Activated T-helper 2 cell treated with anti-CD3 and anti-CD28 coated beads, Interferon-gamma antibody, Interleukin-2, Interleukin-4, amounts not matched to agents 10 μg/mL and 5 μg/mL and 100 μg/mL, durations not matched to agents 14 hours and 24 hours and 36 hours (primary cell): Measurements from ENCODE around the gene RNLS. TPM values are rescaled to one million over a fixed set of nuclear protein-coding genes. Genes with fewer than 3 reads are reported as not detected.
"Not testable (repeated sequence)": the region's sequence is repeated elsewhere in the genome, so short reads cannot be mapped to it uniquely, and the experiment has no call there.

Experiments
- DNase-seq: peaks from one replicate; pipeline ENCODE4 v3.0.0; 2021; ENCODE audit warnings: low spot score
- H3K27ac Mint-ChIP-seq: one replicate; pipeline ENCODE4 v1.8.0; 2021; ENCODE audit warnings: mixed read lengths
- H3K27me3 Mint-ChIP-seq: one replicate; pipeline ENCODE4 v1.8.0; 2021; ENCODE audit warnings: low read depth, mixed read lengths
- H3K36me3 Mint-ChIP-seq: one replicate; pipeline ENCODE4 v1.8.0; 2021; ENCODE audit warnings: low read depth, mixed read lengths
- H3K4me1 Mint-ChIP-seq: one replicate; pipeline ENCODE4 v1.8.0; 2021; ENCODE audit warnings: low read depth, mixed read lengths
- H3K4me3 Mint-ChIP-seq: one replicate; pipeline ENCODE4 v1.8.0; 2021; ENCODE audit warnings: low read depth, mild to moderate bottlenecking, moderate library complexity, mixed read lengths
- H3K9me3 Mint-ChIP-seq: one replicate; pipeline ENCODE4 v1.8.0; 2021; ENCODE audit warnings: mixed read lengths
- intact Hi-C: fragments of 100-400 bp; cut with micrococcal nuclease; formaldehyde crosslinking; loops from one replicate; pipeline ENCODE4 v1.15.1; 2023
- total RNA-seq: library from RNA; stranded (reverse); gene quantifications from 2 replicates; pipeline ENCODE4 v1.2.3, GENCODE V29; 2022

The RNLS gene
- total RNA-seq, 1 donor from 2014 or later: 1.6 TPM

GRCh38 chr10:88291289-88292184 lies 291.6 kb downstream of the RNLS start:
- no peak overlapping the region for H3K27ac Mint-ChIP-seq
- H3K36me3 Mint-ChIP-seq: no peaks in the 10 kb centered on the region
- intact Hi-C loops: loop anchor here (2.0 kb wide), 1 partner anchor 21 kb away; no protein-coding TSS in a partner anchor
- peaks cover 32% of the 10 kb centered on the region for H3K4me1 Mint-ChIP-seq
- no peak overlapping the region for H3K4me3 Mint-ChIP-seq
- no peaks in the 10 kb centered on the region for H3K9me3 Mint-ChIP-seq
- peaks cover 5% of the 10 kb centered on the region for H3K27me3 Mint-ChIP-seq
- no peak for DNase-seq

DNA sequence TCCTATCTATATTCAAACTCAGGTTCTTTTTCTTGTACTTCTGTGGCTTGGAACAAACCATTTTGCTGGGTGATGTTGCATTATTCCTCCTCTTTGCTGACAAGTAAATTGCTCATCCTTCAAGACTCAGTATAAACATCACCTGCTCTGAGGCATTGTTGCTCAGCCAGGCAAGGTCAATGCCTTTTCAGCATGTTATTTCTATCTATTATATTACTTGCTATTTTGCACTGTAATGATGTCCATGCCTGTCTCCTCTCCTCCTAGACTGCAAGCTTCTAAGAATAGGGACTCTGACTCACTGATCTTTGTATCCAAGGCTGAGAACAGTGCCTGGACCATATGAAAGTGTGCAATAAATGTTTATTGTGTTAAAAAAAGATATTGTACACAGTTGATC lies 293.8 kb downstream of the RNLS start:
- Mint-ChIP-seq H3K4me1 (peaks cover 31% of the 10 kb centered on the region), H3K36me3 (no peaks in the 10 kb centered on the region), H3K27ac (no peak overlapping the region), H3K9me3 (no peaks in the 10 kb centered on the region), H3K27me3 (peaks cover 5% of the 10 kb centered on the region), H3K4me3 (no peak overlapping the region)
- intact Hi-C loops: no loop called here
- no peak for DNase-seq

- Mint-ChIP-seq H3K9me3 (no peaks in the 10 kb centered on the region), H3K4me3 (no peak overlapping the region), H3K27ac (no peak overlapping the region), H3K4me1 (peaks cover 24% of the 10 kb centered on the region), H3K27me3 (peaks cover 1% of the 10 kb centered on the region), H3K36me3 (no peaks in the 10 kb centered on the region)
- intact Hi-C loops: no loop called here
- DNase-seq: no peak
Observed at GRCh38 chr10:88288320-88289059, 294.6 kb downstream of the RNLS start.

DNA sequence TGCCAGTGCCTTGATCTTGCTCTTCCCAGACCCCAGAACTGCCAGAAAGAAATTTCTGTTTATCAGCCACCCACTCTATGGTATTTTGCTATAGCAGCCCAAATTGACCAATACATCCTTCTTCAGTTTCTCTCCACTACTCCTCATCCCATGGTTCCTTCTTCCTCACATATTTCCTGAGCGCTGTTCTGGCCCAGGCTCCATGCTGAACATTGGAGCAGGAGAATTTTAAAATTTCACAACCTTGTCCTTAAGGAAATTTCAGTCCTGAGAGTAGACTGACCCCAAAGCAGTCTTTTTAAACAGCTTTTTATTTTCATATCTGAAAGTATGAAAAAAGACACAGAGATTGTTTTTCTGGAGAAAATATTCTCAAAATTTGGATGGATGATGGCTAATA lies 297.1 kb downstream of the RNLS start:
- peaks cover 1% of the 10 kb centered on the region for H3K27me3 Mint-ChIP-seq
- H3K36me3 Mint-ChIP-seq: no peaks in the 10 kb centered on the region
- peaks cover 29% of the 10 kb centered on the region for H3K4me1 Mint-ChIP-seq
- DNase-seq: no peak
- H3K4me3 Mint-ChIP-seq: no peak overlapping the region
- intact Hi-C loops: no loop called here
- no peak overlapping the region for H3K27ac Mint-ChIP-seq
- H3K9me3 Mint-ChIP-seq: no peaks in the 10 kb centered on the region

GRCh38 chr10:88281592-88282347 lies 301.3 kb downstream of the RNLS start:
- Mint-ChIP-seq H3K4me1 (peaks cover 35% of the 10 kb centered on the region), H3K27ac (no peak overlapping the region), H3K36me3 (peaks cover 2% of the 10 kb centered on the region), H3K27me3 (peaks cover 3% of the 10 kb centered on the region), H3K9me3 (peaks cover 5% of the 10 kb centered on the region), H3K4me3 (no peak overlapping the region)
- DNase-seq: no peak
- intact Hi-C loops: no loop called here

- intact Hi-C loops: no loop called here
- Mint-ChIP-seq H3K9me3 (peaks cover 6% of the 10 kb centered on the region), H3K36me3 (peaks cover 2% of the 10 kb centered on the region), H3K4me1 (peaks cover 35% of the 10 kb centered on the region), H3K4me3 (no peak overlapping the region), H3K27me3 (peaks cover 4% of the 10 kb centered on the region), H3K27ac (no peak overlapping the region)
- no peak for DNase-seq
Observed at GRCh38 chr10:88280518-88280917, 302.6 kb downstream of the RNLS start.

- H3K27ac Mint-ChIP-seq: no peak overlapping the region
- DNase-seq: no peak
- H3K4me1 Mint-ChIP-seq: peaks cover 38% of the 10 kb centered on the region
- peaks cover 2% of the 10 kb centered on the region for H3K36me3 Mint-ChIP-seq
- H3K4me3 Mint-ChIP-seq: no peak overlapping the region
- intact Hi-C loops: loop anchor here (10.0 kb wide), 1 partner anchor 344 kb away; no protein-coding TSS in a partner anchor
- H3K9me3 Mint-ChIP-seq: peaks cover 6% of the 10 kb centered on the region
- H3K27me3 Mint-ChIP-seq: peaks cover 4% of the 10 kb centered on the region
Observed at GRCh38 chr10:88278912-88279311, 304.2 kb downstream of the RNLS start.

DNA sequence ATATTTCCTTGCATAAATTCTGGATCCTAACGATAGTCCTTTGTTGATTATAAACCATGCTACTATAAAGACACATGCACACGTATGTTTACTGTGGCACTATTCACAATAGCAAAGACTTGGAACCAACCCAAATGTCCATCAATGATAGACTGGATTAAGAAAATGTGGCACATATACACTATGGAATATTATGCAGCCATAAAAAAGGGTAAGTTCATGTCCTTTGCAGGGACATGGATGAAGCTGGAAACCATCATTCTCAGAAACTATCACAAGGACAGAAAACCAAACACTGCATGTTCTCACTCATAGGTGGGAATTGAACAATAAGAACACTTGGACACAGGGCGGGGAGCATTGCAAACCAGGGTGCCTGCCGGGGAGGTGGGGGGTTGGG lies 306.2 kb downstream of the RNLS start:
- H3K4me1 Mint-ChIP-seq: peaks cover 45% of the 10 kb centered on the region
- not testable (repeated sequence) for H3K4me3 Mint-ChIP-seq, H3K27me3 Mint-ChIP-seq, H3K27ac Mint-ChIP-seq, H3K9me3 Mint-ChIP-seq, DNase-seq, H3K36me3 Mint-ChIP-seq
- intact Hi-C loops: loop anchor here (10.0 kb wide), 1 partner anchor 342 kb away; no protein-coding TSS in a partner anchor

DNA sequence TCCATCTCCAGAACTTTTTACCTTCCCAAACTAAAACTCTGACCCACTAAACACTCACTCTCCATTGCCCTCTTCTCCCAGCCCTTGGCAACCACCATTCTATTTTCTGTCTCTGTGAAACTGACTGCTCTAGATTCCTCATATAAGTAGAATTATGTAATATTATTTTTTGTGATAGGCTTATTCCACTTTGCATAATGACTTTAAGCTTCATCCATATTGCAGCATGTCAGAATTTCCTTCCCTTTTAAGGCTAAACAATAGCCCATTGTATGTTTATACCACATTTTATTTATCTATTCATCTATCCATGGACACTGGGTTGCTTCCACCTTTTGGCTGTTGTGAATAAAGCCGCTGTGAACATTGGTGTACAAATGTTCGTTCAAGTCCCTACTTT lies 308.8 kb downstream of the RNLS start:
- H3K9me3 Mint-ChIP-seq: peaks cover 6% of the 10 kb centered on the region
- peaks cover 48% of the 10 kb centered on the region for H3K4me1 Mint-ChIP-seq
- peaks cover 6% of the 10 kb centered on the region for H3K27me3 Mint-ChIP-seq
- no peak overlapping the region for H3K27ac Mint-ChIP-seq
- peaks cover 2% of the 10 kb centered on the region for H3K36me3 Mint-ChIP-seq
- H3K4me3 Mint-ChIP-seq: no peak overlapping the region
- intact Hi-C loops: loop anchor here (5.0 to 10.0 kb wide), 4 partner anchors 339 to 623 kb away; partner anchors contain the start of gene ATAD1
- DNase-seq: no peak

- intact Hi-C loops: loop anchor here (5.0 to 10.0 kb wide), 4 partner anchors 339 to 624 kb away; partner anchors contain the start of gene ATAD1
- no peak for DNase-seq
- Mint-ChIP-seq H3K27ac (no peak overlapping the region), H3K4me1 (peaks cover 49% of the 10 kb centered on the region), H3K36me3 (peaks cover 4% of the 10 kb centered on the region), H3K9me3 (peaks cover 6% of the 10 kb centered on the region), H3K4me3 (no peak overlapping the region), H3K27me3 (peaks cover 10% of the 10 kb centered on the region)
Observed at GRCh38 chr10:88273567-88273966, 309.6 kb downstream of the RNLS start.

GRCh38 chr10:88271761-88272543 lies 311.2 kb downstream of the RNLS start:
- Mint-ChIP-seq H3K27ac (peak overlapping the region; percentile 74), H3K27me3 (peaks cover 19% of the 10 kb centered on the region)
- intact Hi-C loops: loop anchor here (1.0 to 10.0 kb wide), 16 partner anchors 17 to 768 kb away; partner anchors contain the start of genes ATAD1 and MINPP1

More at GRCh38 chr10:88271761-88272543, 311.2 kb downstream of the RNLS start:
- Mint-ChIP-seq H3K4me3 (no peak overlapping the region), H3K36me3 (peaks cover 12% of the 10 kb centered on the region), H3K4me1 (peaks cover 52% of the 10 kb centered on the region), H3K9me3 (peaks cover 3% of the 10 kb centered on the region)
- no peak for DNase-seq
